H7 (cell line): ENCODE data around the gene PRTFDC1. TPM values are rescaled to one million over a fixed set of nuclear protein-coding genes. Genes with fewer than 3 reads are reported as not detected.

Experiments
- DNase-seq: peaks from one replicate; pipeline ENCODE4 v3.0.0; 2012
- H3K27me3 ChIP-seq: 2 replicates; pipeline ENCODE4 v1.6.0; 2011; ENCODE audit warnings: mild to moderate bottlenecking, low read length; ENCODE audit not compliant: control insufficient read depth, insufficient read depth
- H3K36me3 ChIP-seq: replicated peaks from 2 replicates; pipeline ENCODE4 v1.5.1; 2011; ENCODE audit warnings: low read length; ENCODE audit not compliant: control insufficient read depth, insufficient read depth
- H3K4me3 ChIP-seq: 2 replicates; pipeline ENCODE4 v1.5.1; 2011; ENCODE audit warnings: low read depth, mild to moderate bottlenecking, control low read depth, low read length, moderate library complexity; ENCODE audit not compliant: insufficient read depth
- total RNA-seq: library from RNA; depleted of rRNA; stranded (reverse); fragments of >200 nt; shearing (Covaris generic); gene quantifications from 2 replicates; pipeline ENCODE4 v1.2.3, GENCODE V29; 2014

PRTFDC1 gene
- total RNA-seq, 1 experiment from 2014 or later: 12.5 TPM

- H3K36me3 ChIP-seq: no peaks in the 10 kb centered on the region
- DNase-seq: no peak
- H3K4me3 ChIP-seq: no peak overlapping the region; the same call in 1 of the 2 replicates
- no peaks in the 10 kb centered on the region for H3K27me3 ChIP-seq
Measured at GRCh38 chr10:24953675-24954074, 1.3 kb upstream of the PRTFDC1 start.

GRCh38 chr10:24952707-24953645, 570 bp upstream of the PRTFDC1 start:
- no peaks in the 10 kb centered on the region for H3K36me3 ChIP-seq
- H3K4me3 ChIP-seq: peak overlapping the region; percentile 73
- H3K27me3 ChIP-seq: no peaks in the 10 kb centered on the region
- DNase-seq: no peak

- Histone ChIP-seq H3K36me3 (no peaks in the 10 kb centered on the region), H3K4me3 (peak overlapping the region; percentile 73), H3K27me3 (no peaks in the 10 kb centered on the region)
- DNase-seq: peak; percentile 65
Measured at GRCh38 chr10:24951201-24952142, 934 bp downstream of the PRTFDC1 start.

GRCh38 chr10:24950439-24950838, 2.0 kb downstream of the PRTFDC1 start:
- H3K36me3 ChIP-seq: no peaks in the 10 kb centered on the region
- no peak for DNase-seq
- H3K27me3 ChIP-seq: no peaks in the 10 kb centered on the region
- H3K4me3 ChIP-seq: no peak overlapping the region

- H3K4me3 ChIP-seq: no peak overlapping the region
- H3K36me3 ChIP-seq: no peaks in the 10 kb centered on the region
- DNase-seq: no peak
- H3K27me3 ChIP-seq: no peaks in the 10 kb centered on the region
Measured at GRCh38 chr10:24949616-24950015, 2.8 kb downstream of the PRTFDC1 start.

- DNase-seq: no peak
- H3K36me3 ChIP-seq: no peaks in the 10 kb centered on the region
- H3K27me3 ChIP-seq: no peaks in the 10 kb centered on the region
- H3K4me3 ChIP-seq: no peak overlapping the region
Measured at GRCh38 chr10:24947304-24948097, 4.9 kb downstream of the PRTFDC1 start.

- Histone ChIP-seq H3K36me3 (no peaks in the 10 kb centered on the region), H3K27me3 (no peaks in the 10 kb centered on the region), H3K4me3 (no peak overlapping the region)
- no peak for DNase-seq
Measured at GRCh38 chr10:24944512-24945255, 7.7 kb downstream of the PRTFDC1 start.

GRCh38 chr10:24938525-24938924, 13.9 kb downstream of the PRTFDC1 start:
- Histone ChIP-seq H3K4me3 (no peak overlapping the region), H3K36me3 (no peaks in the 10 kb centered on the region), H3K27me3 (no peaks in the 10 kb centered on the region)
- no peak for DNase-seq

- no peaks in the 10 kb centered on the region for H3K36me3 ChIP-seq
- no peaks in the 10 kb centered on the region for H3K27me3 ChIP-seq
- no peak overlapping the region for H3K4me3 ChIP-seq
- no peak for DNase-seq
Measured at GRCh38 chr10:24938076-24938475, 14.3 kb downstream of the PRTFDC1 start.

GRCh38 chr10:24935504-24936292, 16.7 kb downstream of the PRTFDC1 start:
- H3K36me3 ChIP-seq: no peaks in the 10 kb centered on the region
- no peak overlapping the region for H3K4me3 ChIP-seq
- DNase-seq: no peak
- H3K27me3 ChIP-seq: no peaks in the 10 kb centered on the region

GRCh38 chr10:24931236-24931635, 21.2 kb downstream of the PRTFDC1 start:
- DNase-seq: no peak
- Histone ChIP-seq H3K27me3 (no peaks in the 10 kb centered on the region), H3K36me3 (no peaks in the 10 kb centered on the region), H3K4me3 (no peak overlapping the region)

GRCh38 chr10:24930427-24930826, 22.0 kb downstream of the PRTFDC1 start:
- DNase-seq: no peak
- no peaks in the 10 kb centered on the region for H3K36me3 ChIP-seq
- H3K27me3 ChIP-seq: no peaks in the 10 kb centered on the region
- no peak overlapping the region for H3K4me3 ChIP-seq

GRCh38 chr10:24929904-24930303, 22.5 kb downstream of the PRTFDC1 start:
- no peak for DNase-seq
- H3K27me3 ChIP-seq: no peaks in the 10 kb centered on the region
- no peak overlapping the region for H3K4me3 ChIP-seq
- no peaks in the 10 kb centered on the region for H3K36me3 ChIP-seq
